ENCODE data around the gene ZNF138. TPM values are rescaled to one million over a fixed set of nuclear protein-coding genes. Genes with fewer than 3 reads are reported as not detected.

Gene ZNF138
- total RNA-seq, 2 donors from 2014 or later, result 16.8 to 17.7 TPM

DNA sequence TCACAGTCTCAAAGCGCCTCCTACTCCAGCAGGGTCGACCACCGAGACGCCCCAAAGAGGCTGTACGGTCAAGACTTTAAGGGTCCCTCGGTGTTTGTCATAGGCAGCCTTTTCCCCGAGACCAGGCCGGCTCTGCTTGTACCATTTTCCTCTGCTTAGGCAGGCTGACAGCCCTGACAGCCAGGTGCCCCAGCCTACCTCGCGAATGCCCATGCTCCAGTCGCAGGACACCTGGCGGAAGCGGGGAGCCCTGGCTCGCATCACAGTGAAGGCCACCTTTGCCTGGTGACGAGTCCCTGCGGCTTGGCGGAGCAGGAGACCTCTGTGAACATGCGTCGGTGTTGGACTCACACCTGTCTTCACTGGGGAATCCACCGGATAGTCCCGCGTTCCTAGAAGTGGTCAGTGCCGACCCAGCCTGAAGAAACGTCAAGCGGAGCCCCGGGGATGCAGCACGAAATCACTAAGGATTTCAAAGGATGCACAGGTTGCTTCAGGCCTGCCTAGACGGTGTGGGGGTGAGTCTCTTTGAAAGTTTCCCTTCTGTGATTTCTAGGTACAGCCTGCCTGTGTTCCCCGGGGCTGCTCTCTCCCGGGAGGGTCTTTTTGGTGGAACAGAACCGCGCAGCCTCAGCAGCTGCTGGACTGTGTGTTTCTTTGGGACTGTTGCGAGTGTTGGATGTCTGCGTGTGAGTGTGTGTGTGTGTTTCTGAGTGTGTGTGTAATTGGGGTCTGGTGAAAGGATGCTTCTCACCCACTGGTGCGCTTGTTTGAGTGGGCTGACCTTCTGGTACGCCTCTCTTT, 78.3 kb downstream of the ZNF138 start:
- ATAC-seq (replicated peaks in 1 of 2) (no peak), DNase-seq (no peak)
- Mint-ChIP-seq H3K27ac (no peak overlapping the region), H3K4me1 (ENCODE audit: low read depth) (peaks cover 6% of the 10 kb centered on the region), H3K4me3 (no peak overlapping the region), H3K36me3 (ENCODE audit: insufficient read depth in 2 of 2) (peaks cover 0 to 9% of the 10 kb centered on the region in 2 donors), H3K27me3 (ENCODE audit: low read depth) (peaks cover 10% of the 10 kb centered on the region), H3K9me3 (peaks cover 1 to 2% of the 10 kb centered on the region in 2 donors)

DNA sequence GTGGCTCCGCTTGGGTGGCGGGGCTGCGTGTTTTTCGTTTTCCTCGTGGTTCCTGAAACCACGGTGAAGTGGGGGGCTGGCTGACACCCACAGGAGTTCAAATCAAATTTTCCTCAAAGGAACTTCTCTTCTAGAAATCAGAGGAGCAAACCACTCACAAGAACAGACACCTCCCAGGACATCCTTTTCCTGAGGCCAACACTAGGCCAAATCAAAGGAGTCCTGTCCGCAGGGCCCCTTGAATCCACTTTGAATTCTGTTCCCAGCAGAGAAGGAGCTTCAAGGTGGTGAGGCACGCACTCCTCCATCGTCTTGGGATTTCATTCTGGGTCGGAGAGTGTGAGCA, 78.9 kb downstream of the ZNF138 start:
- DNase-seq, result no peak
- Mint-ChIP-seq H3K4me1 (ENCODE audit: low read depth) (peaks cover 11% of the 10 kb centered on the region), H3K9me3 (peaks cover 1 to 3% of the 10 kb centered on the region in 2 donors)

DNA sequence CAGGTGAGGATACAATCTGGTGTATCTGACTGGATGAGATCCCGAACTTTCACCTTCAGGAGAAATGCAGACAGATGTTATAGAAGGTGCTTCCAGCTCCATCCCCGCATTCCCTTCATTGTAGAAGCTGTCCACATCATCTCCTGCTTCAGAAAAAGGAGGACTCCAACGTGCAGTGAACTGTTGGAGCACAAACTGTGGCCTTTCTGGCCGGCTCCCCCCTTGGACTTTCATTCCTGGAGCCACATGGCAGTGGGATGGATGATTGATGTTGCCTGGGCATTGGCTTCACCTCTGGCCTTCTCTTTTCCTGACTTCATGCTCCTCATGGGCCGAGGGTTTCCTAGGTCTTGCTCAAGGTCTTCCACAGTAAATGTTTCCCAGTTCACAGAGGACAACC, 79.3 kb downstream of the ZNF138 start:
- Mint-ChIP-seq H3K4me3 (no peak overlapping the region), H3K27ac (no peak overlapping the region), H3K9me3 (peaks cover 0 to 3% of the 10 kb centered on the region in 2 donors), H3K4me1 (ENCODE audit: low read depth) (peaks cover 11% of the 10 kb centered on the region), H3K36me3 (ENCODE audit: insufficient read depth in 2 of 2) (peaks cover 3 to 11% of the 10 kb centered on the region in 2 donors), H3K27me3 (ENCODE audit: low read depth) (peaks cover 12% of the 10 kb centered on the region)
- ATAC-seq (replicated peaks in 1 of 2) (no peak), DNase-seq (no peak)

More for the DNA sequence above, 78.9 kb downstream of the ZNF138 start:
- H3K27ac Mint-ChIP-seq, result no peak overlapping the region
- peaks cover 3 to 11% of the 10 kb centered on the region in 2 donors for H3K36me3 Mint-ChIP-seq (ENCODE audit: insufficient read depth in 2 of 2)
- ATAC-seq (replicated peaks in 1 of 2), result no peak
- H3K4me3 Mint-ChIP-seq, result no peak overlapping the region
- peaks cover 11% of the 10 kb centered on the region for H3K27me3 Mint-ChIP-seq (ENCODE audit: low read depth)

DNA sequence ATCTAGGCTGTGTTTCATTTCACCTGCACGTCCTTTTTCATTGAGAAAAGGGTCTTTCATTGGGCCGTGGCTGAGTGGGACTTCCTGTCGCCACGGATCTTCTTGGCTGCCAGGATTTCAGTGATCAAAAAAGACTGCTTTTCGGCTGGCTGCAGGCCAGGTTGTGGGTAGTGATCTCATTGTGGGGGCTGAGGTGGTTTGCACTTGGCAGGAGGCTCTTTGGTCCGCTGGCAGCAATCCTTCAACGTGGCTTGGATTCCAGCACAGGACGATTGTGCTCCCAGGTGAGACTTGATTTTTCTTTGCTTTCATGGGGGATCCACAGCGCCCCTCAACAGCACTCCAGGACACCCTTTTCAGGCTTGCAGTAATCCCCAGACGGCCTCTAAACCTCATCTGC, 79.9 kb downstream of the ZNF138 start:
- peaks cover 18% of the 10 kb centered on the region for H3K27me3 Mint-ChIP-seq (ENCODE audit: low read depth)
- H3K9me3 Mint-ChIP-seq, result peaks cover 2 to 8% of the 10 kb centered on the region in 2 donors
- no peak for ATAC-seq (replicated peaks in 1 of 2)
- H3K4me1 Mint-ChIP-seq (ENCODE audit: low read depth), result peaks cover 11% of the 10 kb centered on the region
- peaks cover 3 to 11% of the 10 kb centered on the region in 2 donors for H3K36me3 Mint-ChIP-seq (ENCODE audit: insufficient read depth in 2 of 2)
- H3K4me3 Mint-ChIP-seq, result no peak overlapping the region
- no peak for DNase-seq
- H3K27ac Mint-ChIP-seq, result no peak overlapping the region

DNA sequence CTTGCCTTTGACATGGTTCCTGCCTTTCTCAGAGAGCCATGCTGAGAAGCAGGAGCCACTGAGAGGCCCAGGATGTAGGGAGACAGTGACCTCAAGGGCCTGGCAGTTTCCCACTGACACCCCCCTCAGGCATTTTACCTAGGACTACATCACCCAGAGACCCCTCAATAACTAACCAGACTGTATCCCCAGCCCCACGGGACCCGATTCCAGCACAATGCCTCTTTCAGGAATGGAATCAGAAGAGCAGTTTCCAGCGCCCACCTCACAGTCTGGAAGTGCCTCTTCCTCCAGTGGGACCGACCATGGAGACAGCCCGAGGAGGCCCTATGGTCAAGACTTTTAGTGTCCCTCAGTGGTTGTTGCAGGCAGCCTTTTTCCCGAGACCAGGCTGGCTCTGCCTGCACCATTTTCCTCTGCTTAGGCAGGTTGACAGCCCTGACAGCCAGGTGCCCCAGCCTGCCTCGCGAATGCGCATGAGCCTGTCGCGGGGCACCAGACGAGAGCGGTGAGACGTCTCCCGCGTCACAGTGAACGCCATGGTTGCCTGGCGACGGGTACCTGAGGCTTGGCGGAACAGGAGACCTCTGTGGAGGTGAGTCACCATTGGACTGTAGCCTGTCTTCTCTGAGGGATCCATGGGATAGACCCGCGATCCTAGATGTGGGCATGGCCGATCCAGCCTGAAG, 80.5 kb downstream of the ZNF138 start:
- H3K4me1 Mint-ChIP-seq (ENCODE audit: low read depth), result peaks cover 11% of the 10 kb centered on the region
- no peak overlapping the region for H3K4me3 Mint-ChIP-seq
- H3K27ac Mint-ChIP-seq, result no peak overlapping the region
- no peak for DNase-seq
- peaks cover 24% of the 10 kb centered on the region for H3K27me3 Mint-ChIP-seq (ENCODE audit: low read depth)
- H3K9me3 Mint-ChIP-seq, result peaks cover 2 to 8% of the 10 kb centered on the region in 2 donors
- ATAC-seq (replicated peaks in 1 of 2), result no peak
- H3K36me3 Mint-ChIP-seq (ENCODE audit: insufficient read depth in 2 of 2), result peaks cover 3 to 11% of the 10 kb centered on the region in 2 donors

DNA sequence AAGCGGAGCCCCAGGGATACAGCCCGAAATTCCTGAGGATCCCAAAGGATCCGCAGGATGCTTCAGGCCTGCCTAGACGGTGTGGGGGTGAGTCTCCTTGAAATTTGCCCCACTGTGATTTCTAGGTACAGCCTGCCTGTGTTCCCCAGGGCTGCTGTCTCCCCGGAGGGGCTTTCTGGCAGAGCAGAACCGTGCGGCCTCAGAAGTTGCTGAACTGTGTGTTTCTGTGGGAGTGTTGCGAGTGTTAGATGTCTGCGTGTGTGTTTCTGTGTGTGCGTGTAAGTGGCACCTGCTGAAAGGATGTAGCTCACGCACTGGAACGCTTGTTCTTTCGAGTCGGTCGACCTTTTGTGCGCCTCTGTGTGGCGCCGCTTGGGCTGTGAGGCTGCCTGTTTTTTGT, 81.0 kb downstream of the ZNF138 start:
- H3K27ac Mint-ChIP-seq, result no peak overlapping the region
- peaks cover 11% of the 10 kb centered on the region for H3K4me1 Mint-ChIP-seq (ENCODE audit: low read depth)
- peaks cover 3 to 11% of the 10 kb centered on the region in 2 donors for H3K36me3 Mint-ChIP-seq (ENCODE audit: insufficient read depth in 2 of 2)
- DNase-seq, result no peak
- H3K9me3 Mint-ChIP-seq, result peaks cover 2 to 8% of the 10 kb centered on the region in 2 donors
- ATAC-seq (replicated peaks in 1 of 2), result no peak
- no peak overlapping the region for H3K4me3 Mint-ChIP-seq
- peaks cover 27% of the 10 kb centered on the region for H3K27me3 Mint-ChIP-seq (ENCODE audit: low read depth)

DNA sequence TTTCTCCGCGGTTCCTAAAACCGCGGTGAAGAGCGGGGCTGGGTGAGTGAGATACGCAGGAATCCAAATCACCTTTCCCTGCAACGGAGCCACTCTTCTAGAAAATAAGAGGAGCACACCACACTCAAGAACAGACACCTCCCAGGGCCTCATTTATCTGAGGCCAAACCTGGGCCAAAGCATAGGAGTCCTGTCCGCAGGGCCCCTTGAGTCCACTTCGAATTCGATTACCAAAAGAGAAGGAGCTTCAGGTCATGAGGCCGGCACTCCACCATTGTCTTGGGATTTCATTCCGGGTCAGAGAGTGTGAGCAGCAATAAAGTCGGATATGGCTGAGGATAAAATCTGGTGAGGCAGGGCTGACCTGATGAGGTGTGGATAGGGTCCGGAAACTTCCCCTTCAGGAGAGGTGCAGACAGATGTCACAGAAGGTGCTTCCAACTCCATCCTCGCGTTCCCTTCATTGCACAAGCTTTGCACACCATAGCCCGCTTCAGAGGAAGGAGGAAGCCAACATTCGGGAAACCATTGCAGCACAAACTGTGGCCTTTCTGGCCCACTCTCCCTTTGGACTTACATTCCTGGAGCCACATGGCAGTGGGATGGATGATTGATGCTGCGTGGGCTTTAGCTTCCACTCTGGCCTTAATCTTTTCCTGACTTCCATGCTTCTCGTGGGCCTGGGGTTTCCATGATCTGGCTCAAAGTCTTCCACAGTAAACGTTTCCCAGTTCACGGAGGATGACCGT, 81.6 kb downstream of the ZNF138 start:
- Mint-ChIP-seq H3K9me3 (peaks cover 2 to 8% of the 10 kb centered on the region in 2 donors), H3K4me3 (no peak overlapping the region), H3K36me3 (ENCODE audit: insufficient read depth in 2 of 2) (peaks cover 3 to 9% of the 10 kb centered on the region in 2 donors), H3K4me1 (ENCODE audit: low read depth) (peaks cover 11% of the 10 kb centered on the region), H3K27me3 (ENCODE audit: low read depth) (peaks cover 27% of the 10 kb centered on the region), H3K27ac (no peak overlapping the region)
- ATAC-seq (replicated peaks in 1 of 2), result no peak
- DNase-seq, result no peak

DNA sequence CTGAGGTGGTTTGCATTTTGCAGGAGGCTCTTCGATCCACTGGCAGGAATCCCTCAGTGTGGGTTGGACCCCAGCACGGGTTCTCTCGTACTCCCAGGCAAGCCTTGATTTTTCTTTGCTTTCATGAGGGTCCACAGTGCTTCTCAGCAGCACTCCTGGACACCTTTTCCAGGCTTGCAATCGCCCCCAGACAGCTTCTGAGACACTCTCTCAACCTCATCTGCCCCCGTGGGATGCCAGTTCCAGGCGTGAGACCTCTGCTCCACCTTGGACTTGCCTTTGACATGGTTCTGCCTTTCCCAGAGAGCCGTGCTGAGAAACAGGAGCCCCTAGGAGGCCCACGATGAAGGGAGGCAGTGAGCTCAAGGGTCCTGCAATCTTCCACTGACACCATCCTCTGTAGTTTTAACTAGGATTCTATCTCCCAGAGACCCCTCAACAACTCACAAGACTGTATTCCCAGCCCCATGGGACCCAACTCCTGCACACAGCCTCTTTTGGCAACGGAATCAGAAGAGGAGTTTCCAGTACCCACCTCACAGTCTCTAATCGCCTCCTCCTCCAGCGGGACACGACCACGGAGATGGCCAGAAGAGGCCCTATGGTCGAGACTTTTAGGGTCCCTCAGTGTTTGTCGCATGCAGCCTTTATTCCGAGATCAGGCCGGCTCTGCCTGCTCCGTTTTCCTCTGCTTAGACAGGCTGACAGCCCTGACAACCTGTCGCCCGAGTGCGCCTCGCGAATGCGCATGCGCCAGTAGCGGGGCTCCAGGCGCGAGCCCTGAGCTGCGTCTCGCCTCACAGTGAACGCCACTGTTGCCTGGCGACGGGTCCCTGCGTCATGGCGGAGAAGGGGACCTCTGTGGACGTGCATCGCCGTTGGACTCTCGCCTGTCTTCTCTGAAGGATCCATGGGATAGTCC, 82.8 kb downstream of the ZNF138 start:
- Mint-ChIP-seq H3K9me3 (peaks cover 2 to 6% of the 10 kb centered on the region in 2 donors), H3K27ac (no peak overlapping the region), H3K27me3 (ENCODE audit: low read depth) (peaks cover 32% of the 10 kb centered on the region), H3K4me1 (ENCODE audit: low read depth) (peaks cover 11% of the 10 kb centered on the region), H3K4me3 (peak overlapping the region; percentile 70 to 81), H3K36me3 (ENCODE audit: insufficient read depth in 2 of 2) (peaks cover 3 to 9% of the 10 kb centered on the region in 2 donors)
- ATAC-seq (replicated peaks in 1 of 2), result peak; percentile 89 to 93
- DNase-seq, result peak; percentile 68 to 70

DNA sequence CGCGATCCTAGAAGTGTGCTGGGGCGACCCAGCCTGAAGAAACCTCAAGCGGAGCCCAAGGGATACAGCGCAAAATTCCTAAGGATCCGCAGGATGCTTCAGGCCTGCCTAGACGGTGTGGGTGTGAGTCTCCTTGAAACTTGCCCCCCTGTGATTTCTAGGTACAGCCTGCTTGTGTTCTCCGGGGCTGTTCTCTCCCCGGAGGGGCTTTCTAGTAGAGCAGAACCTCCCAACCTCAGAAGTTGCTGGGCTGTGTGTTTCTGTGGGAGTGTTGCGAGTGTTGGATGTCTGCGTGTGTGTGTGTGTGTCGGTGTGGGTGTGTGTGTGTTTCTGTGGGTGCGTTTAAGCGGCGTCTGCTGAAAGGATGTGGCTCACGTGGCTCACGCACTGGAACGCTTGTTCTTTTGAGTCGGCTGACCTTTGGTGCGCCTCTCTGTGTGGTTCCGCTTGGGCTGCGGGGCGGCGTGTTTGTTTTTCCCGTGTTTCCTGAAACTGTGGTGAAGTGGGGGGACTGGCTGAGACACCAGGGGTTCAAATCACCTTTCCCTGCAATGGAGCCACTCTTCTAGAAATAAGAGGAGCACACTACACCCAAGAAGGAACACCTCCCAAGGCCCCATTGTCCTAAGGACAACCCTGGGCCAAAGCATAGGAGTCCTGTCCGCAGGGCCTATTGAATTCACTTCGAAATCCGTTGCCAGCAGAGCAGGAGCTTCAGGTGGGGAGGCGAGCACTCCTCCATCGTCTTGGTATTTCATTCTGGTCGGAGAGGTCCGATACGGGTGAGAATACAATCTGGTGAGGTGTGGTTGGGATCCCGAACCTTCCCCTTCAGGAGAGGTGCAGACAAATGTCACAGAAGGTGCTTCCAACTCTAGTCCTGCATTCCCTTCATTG, 83.7 kb downstream of the ZNF138 start:
- DNase-seq, result no peak
- H3K36me3 Mint-ChIP-seq (ENCODE audit: insufficient read depth in 2 of 2), result peaks cover 3 to 12% of the 10 kb centered on the region in 2 donors
- peak overlapping the region; percentile 70 to 81 for H3K4me3 Mint-ChIP-seq
- ATAC-seq (replicated peaks in 1 of 2), result peak; percentile 6 to 49
- H3K27ac Mint-ChIP-seq, result no peak overlapping the region
- H3K9me3 Mint-ChIP-seq, result peaks cover 2 to 6% of the 10 kb centered on the region in 2 donors
- peaks cover 41% of the 10 kb centered on the region for H3K27me3 Mint-ChIP-seq (ENCODE audit: low read depth)
- H3K4me1 Mint-ChIP-seq (ENCODE audit: low read depth), result peaks cover 19% of the 10 kb centered on the region

DNA sequence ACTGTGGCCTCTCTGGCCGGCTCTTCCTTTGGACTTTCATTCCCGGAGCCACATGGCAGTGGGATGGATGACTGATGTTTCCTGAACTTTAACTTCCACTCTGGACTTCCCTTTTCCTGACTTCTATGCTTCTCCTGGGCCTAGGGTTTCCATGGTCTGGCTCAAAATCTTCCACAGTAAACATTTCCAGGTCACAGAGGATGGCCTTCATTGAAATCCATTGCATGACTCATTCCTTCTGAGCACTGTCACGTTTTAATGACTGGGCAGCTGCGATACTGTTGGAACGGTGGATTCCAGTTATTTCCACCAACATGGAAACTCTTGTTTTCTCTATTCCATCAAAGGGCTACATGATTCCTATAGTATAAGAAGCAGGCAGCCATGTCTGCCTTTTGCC, 84.5 kb downstream of the ZNF138 start:
- no peak for ATAC-seq (replicated peaks in 1 of 2)
- H3K9me3 Mint-ChIP-seq, result peaks cover 2 to 6% of the 10 kb centered on the region in 2 donors
- peaks cover 48% of the 10 kb centered on the region for H3K27me3 Mint-ChIP-seq (ENCODE audit: low read depth)
- H3K4me3 Mint-ChIP-seq, result peak overlapping the region in 1 of 2 donors; percentile 21
- DNase-seq, result no peak
- H3K27ac Mint-ChIP-seq, result no peak overlapping the region
- peaks cover 3 to 12% of the 10 kb centered on the region in 2 donors for H3K36me3 Mint-ChIP-seq (ENCODE audit: insufficient read depth in 2 of 2)
- H3K4me1 Mint-ChIP-seq (ENCODE audit: low read depth), result peaks cover 21% of the 10 kb centered on the region

DNA sequence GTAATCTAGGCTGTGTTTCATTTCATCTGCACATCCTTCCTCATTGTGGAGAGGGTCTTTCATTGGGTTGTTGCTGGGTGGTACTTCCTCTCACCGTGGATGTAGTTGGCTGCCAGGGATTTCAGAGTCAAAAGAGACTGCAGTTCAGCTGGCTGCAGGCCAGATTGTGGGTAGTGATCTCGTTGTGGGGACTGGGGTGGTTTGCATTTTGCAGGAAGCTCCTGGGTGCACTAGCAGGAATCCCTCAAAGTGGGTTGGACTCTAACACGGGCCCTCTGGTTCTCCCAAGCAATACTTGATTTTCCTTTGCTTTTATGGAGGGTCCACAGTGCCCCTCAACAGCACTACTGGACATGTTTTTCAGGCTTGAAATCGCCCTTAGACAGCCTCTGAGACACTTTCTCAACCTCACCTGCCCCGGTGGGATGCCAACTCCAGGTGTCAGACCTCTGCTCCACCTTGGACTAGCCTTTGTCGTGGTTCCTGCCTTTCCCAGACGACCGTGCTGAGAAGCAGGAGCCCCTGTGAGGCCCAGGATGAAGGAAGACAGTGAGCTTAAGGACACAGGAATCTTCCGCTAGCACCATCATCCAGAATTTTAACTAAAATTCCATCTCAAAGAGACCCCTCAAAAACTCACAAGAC, 85.0 kb downstream of the ZNF138 start:
- DNase-seq (no peak), ATAC-seq (replicated peaks in 1 of 2) (no peak)
- Mint-ChIP-seq H3K4me1 (ENCODE audit: low read depth) (peaks cover 21% of the 10 kb centered on the region), H3K27ac (no peak overlapping the region), H3K36me3 (ENCODE audit: insufficient read depth in 2 of 2) (peaks cover 3 to 15% of the 10 kb centered on the region in 2 donors), H3K4me3 (peak overlapping the region in 1 of 2 donors; percentile 21), H3K9me3 (peaks cover 4 to 6% of the 10 kb centered on the region in 2 donors), H3K27me3 (ENCODE audit: low read depth) (peaks cover 53% of the 10 kb centered on the region)

Data from activated T-cell treated with anti-CD3 and anti-CD28 coated beads, Interleukin-2, amount 50 U/mL, for 72 hours (primary cell).